DND-41 (cell line): ENCODE results near the gene ADD1.
A peak's percentile ranks its signal among the peaks of the same experiment; 100 is the strongest.

Experiments
- ATAC-seq: fragments of 200-7000 bp; cut with Tn5 transposase; 3 replicates; pipeline ENCODE4 v1.9.1; 2021; ENCODE audit warnings: low read depth; ENCODE audit not compliant: insufficient read depth
- DNase-seq: peaks from one replicate; pipeline ENCODE4 v3.0.0-alpha.2; 2020
- H2AFZ ChIP-seq: 2 replicates; pipeline ENCODE4 v1.6.0; 2012; ENCODE audit warnings: low read depth, low read length
- H3K27ac ChIP-seq: 2 replicates; pipeline ENCODE4 v1.5.1; 2012; ENCODE audit warnings: low read length, inconsistent platforms
- H3K27me3 ChIP-seq: fragments of 200-600 bp; sonication (generic); 2 replicates; pipeline ENCODE4 v1.6.0; 2012; ENCODE audit warnings: low read length, mild to moderate bottlenecking, inconsistent platforms; ENCODE audit not compliant: insufficient read depth, poor library complexity
- H3K36me3 ChIP-seq: 2 replicates; pipeline ENCODE4 v1.5.1; 2012; ENCODE audit warnings: low read length, inconsistent platforms; ENCODE audit not compliant: insufficient read depth
- H3K4me1 ChIP-seq: 2 replicates; pipeline ENCODE4 v1.5.1; 2012; ENCODE audit warnings: mild to moderate bottlenecking, low read length; ENCODE audit not compliant: insufficient read depth
- H3K4me2 ChIP-seq: 2 replicates; pipeline ENCODE4 v1.6.0; 2012; ENCODE audit warnings: mild to moderate bottlenecking, moderate library complexity, low read length, inconsistent platforms; ENCODE audit not compliant: insufficient read depth
- H3K4me3 ChIP-seq, 2 experiments: fragments of 200-600 bp in 1 of 2; shearing (Covaris generic) in 1 of 2; 2 replicates each; pipeline ENCODE4 v1.5.1; 2012 to 2016; ENCODE audit warnings: inconsistent platforms in 2 of 2, low read length in 2 of 2, mild to moderate bottlenecking in 2 of 2, low read depth in 1 of 2, moderate library complexity in 1 of 2
- H3K79me2 ChIP-seq: 2 replicates; pipeline ENCODE4 v1.6.0; 2012; ENCODE audit warnings: low read length, inconsistent platforms; ENCODE audit not compliant: insufficient read depth
- H3K9ac ChIP-seq: 2 replicates; pipeline ENCODE4 v1.6.0; 2012; ENCODE audit warnings: low read depth, mild to moderate bottlenecking, inconsistent platforms, low read length, moderate library complexity
- H3K9me3 ChIP-seq: 2 replicates; pipeline ENCODE4 v1.5.1; 2012; ENCODE audit warnings: low read length, moderate library complexity, mild to moderate bottlenecking, inconsistent platforms; ENCODE audit not compliant: insufficient read depth, severe bottlenecking
- H4K20me1 ChIP-seq: 2 replicates; pipeline ENCODE4 v1.6.0; 2012; ENCODE audit warnings: low read length; ENCODE audit not compliant: insufficient read depth
- EZH2 ChIP-seq: IDR thresholded peaks from 3 replicates; pipeline ENCODE4 v1.6.1; 2012; ENCODE audit warnings: borderline replicate concordance, low read depth, mild to moderate bottlenecking, moderate library complexity, low read length, inconsistent platforms; ENCODE audit not compliant: severe bottlenecking
- TF ChIP-seq, protein P1 (sequence below): IDR thresholded peaks from 2 replicates; pipeline ENCODE4 v1.5.1; 2012; ENCODE audit warnings: borderline replicate concordance, low read length, moderate library complexity, mild to moderate bottlenecking; ENCODE audit not compliant: poor library complexity, severe bottlenecking; ENCODE audit errors: extremely low read depth

Gene ADD1

GRCh38 chr4:2941138-2942036, 97.7 kb downstream of the ADD1 start:
- H3K4me1 ChIP-seq, result peaks cover 13% of the 10 kb centered on the region
- H3K9me3 ChIP-seq, result no peaks in the 10 kb centered on the region
- H2AFZ ChIP-seq, result no peak overlapping the region
- H4K20me1 ChIP-seq, result peaks cover 56% of the 10 kb centered on the region
- H3K36me3 ChIP-seq, result peaks cover 96% of the 10 kb centered on the region
- no peak for ATAC-seq
- no peaks in the 10 kb centered on the region for H3K27me3 ChIP-seq
- H3K27ac ChIP-seq, result no peak overlapping the region
- H3K4me3 ChIP-seq, result no peak overlapping the region
- DNase-seq, result no peak
- H3K9ac ChIP-seq, result no peak overlapping the region
- peaks cover 1% of the 10 kb centered on the region; the same call in 1 of the 2 replicates for H3K79me2 ChIP-seq
- no peak overlapping the region for H3K4me2 ChIP-seq
- TF ChIP-seq, protein P1, sequence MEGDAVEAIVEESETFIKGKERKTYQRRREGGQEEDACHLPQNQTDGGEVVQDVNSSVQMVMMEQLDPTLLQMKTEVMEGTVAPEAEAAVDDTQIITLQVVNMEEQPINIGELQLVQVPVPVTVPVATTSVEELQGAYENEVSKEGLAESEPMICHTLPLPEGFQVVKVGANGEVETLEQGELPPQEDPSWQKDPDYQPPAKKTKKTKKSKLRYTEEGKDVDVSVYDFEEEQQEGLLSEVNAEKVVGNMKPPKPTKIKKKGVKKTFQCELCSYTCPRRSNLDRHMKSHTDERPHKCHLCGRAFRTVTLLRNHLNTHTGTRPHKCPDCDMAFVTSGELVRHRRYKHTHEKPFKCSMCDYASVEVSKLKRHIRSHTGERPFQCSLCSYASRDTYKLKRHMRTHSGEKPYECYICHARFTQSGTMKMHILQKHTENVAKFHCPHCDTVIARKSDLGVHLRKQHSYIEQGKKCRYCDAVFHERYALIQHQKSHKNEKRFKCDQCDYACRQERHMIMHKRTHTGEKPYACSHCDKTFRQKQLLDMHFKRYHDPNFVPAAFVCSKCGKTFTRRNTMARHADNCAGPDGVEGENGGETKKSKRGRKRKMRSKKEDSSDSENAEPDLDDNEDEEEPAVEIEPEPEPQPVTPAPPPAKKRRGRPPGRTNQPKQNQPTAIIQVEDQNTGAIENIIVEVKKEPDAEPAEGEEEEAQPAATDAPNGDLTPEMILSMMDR, result no peak
- TF ChIP-seq EZH2, result no peak

- peaks cover 55% of the 10 kb centered on the region for H4K20me1 ChIP-seq
- H2AFZ ChIP-seq, result no peak overlapping the region
- H3K4me3 ChIP-seq, result no peak overlapping the region
- no peaks in the 10 kb centered on the region for H3K27me3 ChIP-seq
- H3K4me1 ChIP-seq, result peaks cover 6% of the 10 kb centered on the region
- no peaks in the 10 kb centered on the region for H3K9me3 ChIP-seq
- no peak overlapping the region for H3K9ac ChIP-seq
- H3K27ac ChIP-seq, result no peak overlapping the region
- H3K36me3 ChIP-seq, result peaks cover 97% of the 10 kb centered on the region
- no peaks in the 10 kb centered on the region; the same call in 1 of the 2 replicates for H3K79me2 ChIP-seq
- ATAC-seq (no peak), DNase-seq (no peak)
- no peak overlapping the region for H3K4me2 ChIP-seq
- TF ChIP-seq EZH2, result no peak
Measured at GRCh38 chr4:2942037-2942531, 98.4 kb downstream of the ADD1 start.

DNA sequence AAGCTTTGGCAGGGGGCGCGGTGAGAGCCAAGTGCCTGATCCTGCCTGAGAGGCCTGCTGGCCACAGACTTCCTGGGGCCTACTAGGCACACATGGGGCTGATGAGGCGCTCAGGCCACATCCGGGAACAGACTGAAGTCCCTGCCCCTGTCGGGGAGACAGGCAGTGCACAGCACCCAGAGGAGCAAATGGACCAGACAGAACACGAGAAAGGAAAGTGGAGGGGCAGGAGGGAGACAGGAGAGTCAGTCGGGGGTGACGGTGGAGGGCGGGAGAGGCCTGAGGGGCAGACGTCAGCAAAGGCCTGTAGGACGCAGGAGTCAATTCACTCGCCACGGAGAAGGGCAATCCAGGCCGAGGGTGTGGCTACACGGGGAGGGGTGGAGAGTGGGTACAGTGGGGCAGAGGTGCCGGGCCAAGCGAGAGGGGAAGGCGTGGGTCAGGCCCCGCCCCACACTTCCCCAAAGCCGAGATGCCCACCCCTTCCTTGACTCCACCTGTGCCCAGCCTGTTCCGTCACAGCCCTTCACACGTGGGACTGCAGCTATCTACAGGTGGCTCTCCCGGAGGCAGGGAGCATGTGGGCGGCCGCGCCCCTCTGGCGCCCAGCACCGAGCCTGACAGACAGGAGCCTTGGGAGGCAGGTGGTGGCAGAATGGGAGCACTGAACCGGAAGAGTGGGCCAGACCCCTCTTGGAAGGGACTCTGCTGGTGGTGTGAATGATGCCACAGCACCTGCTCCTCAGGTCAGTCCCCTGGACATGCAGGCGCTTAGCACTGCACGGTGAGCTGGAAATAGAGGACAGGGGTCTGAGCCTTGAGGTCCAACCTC, 99.1 kb downstream of the ADD1 start:
- Histone ChIP-seq H3K9ac (no peak overlapping the region), H3K9me3 (no peaks in the 10 kb centered on the region), H3K36me3 (peaks cover 97% of the 10 kb centered on the region), H4K20me1 (peaks cover 55% of the 10 kb centered on the region), H2AFZ (no peak overlapping the region), H3K4me3 (no peak overlapping the region), H3K4me2 (no peak overlapping the region), H3K79me2 (peaks cover 2% of the 10 kb centered on the region; the same call in 1 of the 2 replicates), H3K4me1 (no peaks in the 10 kb centered on the region; the same call in 1 of the 2 replicates), H3K27ac (no peak overlapping the region), H3K27me3 (no peaks in the 10 kb centered on the region)
- TF ChIP-seq, protein P1, result no peak
- no peak for TF ChIP-seq EZH2
- no peak for DNase-seq
- ATAC-seq, result peak; percentile 17; the same call in 1 of the 3 replicates
